Stimulated activated CD8-positive, alpha-beta memory T cell treated with anti-CD3 and anti-CD28 coated beads, Interleukin-12 subunit alpha, Interleukin-12 subunit beta, amount 100 ng/mL, for 1 hour (primary cell): ENCODE results near the gene RUNX2.
"Not testable (repeated sequence)": the region's sequence is repeated elsewhere in the genome, so short reads cannot be mapped to it uniquely, and the experiment has no call there.

Experiments
- DNase-seq: peaks from one replicate; pipeline ENCODE4 v3.0.0-alpha.2; 2020; ENCODE audit warnings: low read depth

The RUNX2 gene

GRCh38 chr6:45327956-45328522 lies at the start of gene RUNX2:
RUNX2 (plus strand) TSS chr6:45328330; CDS start chr6:45328727, 397 bp downstream.
- DNase-seq, result no peak

- no peak for DNase-seq
Measured at GRCh38 chr6:45278367-45278766, 49.8 kb upstream of the RUNX2 start.

GRCh38 chr6:45286707-45287106 lies 41.4 kb upstream of the RUNX2 start:
- not testable (repeated sequence) for DNase-seq

GRCh38 chr6:45289751-45290514 lies 38.2 kb upstream of the RUNX2 start:
- DNase-seq, result no peak

GRCh38 chr6:45293306-45293705 lies 34.8 kb upstream of the RUNX2 start:
- DNase-seq, result no peak

- DNase-seq, result not testable (repeated sequence)
Measured at GRCh38 chr6:45294065-45294701, 33.9 kb upstream of the RUNX2 start.

GRCh38 chr6:45297320-45297719 lies 30.8 kb upstream of the RUNX2 start:
- DNase-seq, result no peak

- DNase-seq, result no peak
Measured at GRCh38 chr6:45299096-45299581, 29.0 kb upstream of the RUNX2 start.

- no peak for DNase-seq
Measured at GRCh38 chr6:45300736-45301135, 27.4 kb upstream of the RUNX2 start.

- DNase-seq, result no peak
Measured at GRCh38 chr6:45301348-45302142, 26.6 kb upstream of the RUNX2 start.

- no peak for DNase-seq
Measured at GRCh38 chr6:45302832-45303231, 25.3 kb upstream of the RUNX2 start.

GRCh38 chr6:45305546-45305945 lies 22.6 kb upstream of the RUNX2 start:
- DNase-seq, result no peak

GRCh38 chr6:45310118-45310788 lies 17.9 kb upstream of the RUNX2 start:
- DNase-seq, result no peak

GRCh38 chr6:45314146-45314545 lies 14.0 kb upstream of the RUNX2 start:
- DNase-seq, result no peak

GRCh38 chr6:45320349-45320748 lies 7.8 kb upstream of the RUNX2 start:
- DNase-seq, result no peak

- DNase-seq, result no peak
Measured at GRCh38 chr6:45323656-45324224, 4.4 kb upstream of the RUNX2 start.

- DNase-seq, result no peak
Measured at GRCh38 chr6:45326698-45327417, 1.3 kb upstream of the RUNX2 start.

- DNase-seq, result no peak
Measured at GRCh38 chr6:45328523-45328922, 393 bp downstream of the RUNX2 start.

- DNase-seq, result no peak
Measured at GRCh38 chr6:45344900-45345299, 16.8 kb downstream of the RUNX2 start.

GRCh38 chr6:45350186-45350710 lies 22.1 kb downstream of the RUNX2 start:
- DNase-seq, result no peak
